Erythroblast (primary cell): ENCODE data around the gene ZBTB47.

Experiments used
- GATA1 ChIP-seq: IDR thresholded peaks from 2 replicates; pipeline ENCODE4 v1.6.1; 2011; ENCODE audit warnings: low read depth, mild to moderate bottlenecking, control low read depth, low read length, moderate library complexity
- POLR2A ChIP-seq: IDR thresholded peaks from 2 replicates; pipeline ENCODE4 v1.6.1; 2011; ENCODE audit warnings: mild to moderate bottlenecking, low read length

DNA sequence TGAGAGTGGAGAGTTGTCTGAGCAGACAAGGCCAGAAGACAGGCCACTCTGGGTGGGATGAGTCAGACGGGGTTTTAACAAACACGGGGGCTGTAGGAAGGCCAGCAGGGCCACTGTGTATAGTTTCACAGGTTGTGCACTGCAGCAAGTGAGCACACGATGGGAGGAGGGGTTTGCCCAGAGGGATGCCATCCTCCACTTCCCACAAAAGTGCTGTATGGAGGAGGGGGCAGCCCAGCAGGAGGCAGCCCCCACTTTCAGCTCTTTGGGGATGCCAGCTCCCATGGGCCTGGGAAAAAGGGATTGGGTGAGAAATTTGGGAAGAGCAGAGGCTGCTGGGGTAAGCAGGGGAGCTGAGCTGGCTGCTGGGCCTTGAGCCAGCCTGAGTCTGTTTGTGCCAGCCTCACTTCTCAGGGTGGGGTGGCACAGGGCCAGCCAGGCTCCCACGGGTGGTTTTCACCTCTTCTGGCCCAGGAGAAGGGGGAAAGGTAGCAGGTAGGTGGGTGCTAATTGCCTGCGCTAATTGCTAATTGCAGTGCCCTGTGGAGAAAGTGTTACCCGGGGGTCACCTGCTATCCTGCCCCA is 6.7 kb downstream of the ZBTB47 start:
- TF ChIP-seq POLR2A: no peak
- TF ChIP-seq GATA1: no peak
